GM12878 (cell line): Measurements from ENCODE around the gene DNAAF8. TPM values are rescaled to one million over a fixed set of nuclear protein-coding genes. Genes with fewer than 3 reads are reported as not detected.

ENCODE experiments used
- ATF7 ChIP-seq: fragments of 450-650 bp; IDR thresholded peaks from 2 replicates; pipeline ENCODE4 v1.6.1; 2016; ENCODE audit warnings: low read depth, mild to moderate bottlenecking
- BHLHE40 ChIP-seq, 2 experiments: fragments of 450-650 bp in 1 of 2; IDR thresholded peaks; 2 replicates each; pipeline ENCODE4 v1.6.1; 2011 to 2017; ENCODE audit warnings: low read depth in 2 of 2, borderline replicate concordance in 1 of 2, improper control_type of control experiment in 1 of 2, low read length in 1 of 2, mild to moderate bottlenecking in 1 of 2
- EED ChIP-seq: sonication (generic); IDR thresholded peaks from 2 replicates; pipeline ENCODE4 v1.6.1; 2016; ENCODE audit warnings: antibody characterized with exemption, low read depth
- HDAC2 ChIP-seq: fragments of 200-600 bp; sonication (generic); IDR thresholded peaks from 2 replicates; pipeline ENCODE4 v1.6.1; 2017
- HDAC6 ChIP-seq: fragments of 200-600 bp; sonication (generic); IDR thresholded peaks from one replicate; pipeline ENCODE4 v1.8.0; 2017; ENCODE audit warnings: antibody characterized with exemption; ENCODE audit not compliant: unreplicated experiment
- LARP7 ChIP-seq: fragments of 450-650 bp; IDR thresholded peaks from 2 replicates; pipeline ENCODE4 v1.6.1; 2017; ENCODE audit warnings: mild to moderate bottlenecking
- NBN ChIP-seq: fragments of 450-650 bp; IDR thresholded peaks from 2 replicates; pipeline ENCODE4 v1.6.1; 2016
- POLR2AphosphoS2 ChIP-seq: IDR thresholded peaks from 2 replicates; pipeline ENCODE4 v1.6.1; 2011; ENCODE audit warnings: low read depth, mild to moderate bottlenecking, low read length, improper control_type of control experiment, moderate library complexity
- POU2F2 ChIP-seq: IDR thresholded peaks from 3 replicates; pipeline ENCODE4 v1.6.1; 2011; ENCODE audit warnings: low read depth, mild to moderate bottlenecking, low read length, borderline replicate concordance
- RBBP5 ChIP-seq: fragments of 200-600 bp; sonication (generic); conservative IDR thresholded peaks from 2 replicates; pipeline ENCODE4 v1.6.1; 2016
- SP1 ChIP-seq: IDR thresholded peaks from one replicate; pipeline ENCODE4 v1.6.1; 2011; ENCODE audit warnings: low read depth, low read length
- STAT3 ChIP-seq: IDR thresholded peaks from 2 replicates; pipeline ENCODE4 v1.6.1; 2011; ENCODE audit warnings: low read depth, low read length, improper control_type of control experiment
- polyA plus RNA-seq, 11 experiments: library from polyadenylated mRNA; depleted of rRNA in 4 of 11; unstranded in 6 of 11; stranded (reverse) in 5 of 11; fragments of >200 nt; fragmentation: Nextera tagmentation in 4 of 11; fragmentation: Illumina TruSeq in 1 of 11; extraction: Ambion mirVana in 4 of 11; extraction: Trizol in 1 of 11; gene quantifications; 1 replicate in 1 of 11; 2 replicates in 10 of 11; pipeline versions ENCODE4 v1.2.1 to v1.2.3, GENCODE V29; 2011 to 2016; ENCODE audit warnings: inconsistent platforms in 2 of 11, missing spikeins in 2 of 11, low read depth in 1 of 11
- total RNA-seq, 4 experiments: library from RNA; depleted of rRNA in 3 of 4; stranded (reverse); fragments of >200 nt in 3 of 4; fragmentation: Illumina TruSeq in 1 of 4; extraction: Trizol in 1 of 4; gene quantifications; 2 replicates each; pipeline versions ENCODE4 v1.2.1 to v1.2.3, GENCODE V29; 2013 to 2021
- TF ChIP-seq, protein P1 (sequence below): fragments of 450-650 bp; conservative IDR thresholded peaks from 2 replicates; pipeline ENCODE4 v1.6.1; 2017; ENCODE audit warnings: mild to moderate bottlenecking, moderate library complexity
- TF ChIP-seq, protein P2 (sequence below): fragments of 450-650 bp; IDR thresholded peaks from 2 replicates; pipeline ENCODE4 v1.6.1; 2017; ENCODE audit warnings: mild to moderate bottlenecking, low read depth, inconsistent platforms; ENCODE audit not compliant: poor library complexity, severe bottlenecking
- TF ChIP-seq, protein P3 (sequence below): fragments of 450-650 bp; IDR thresholded peaks from 2 replicates; pipeline ENCODE4 v1.6.1; 2016; ENCODE audit warnings: mild to moderate bottlenecking, moderate library complexity, borderline replicate concordance

DNAAF8 gene
- total and polyA plus RNA-seq, 10 of the 15 experiments (the other 5 are each of a cell fraction or from before 2014, with no cell fraction given): 0.01 to 0.78 (median 0.22) TPM; not detected in 2

DNA sequence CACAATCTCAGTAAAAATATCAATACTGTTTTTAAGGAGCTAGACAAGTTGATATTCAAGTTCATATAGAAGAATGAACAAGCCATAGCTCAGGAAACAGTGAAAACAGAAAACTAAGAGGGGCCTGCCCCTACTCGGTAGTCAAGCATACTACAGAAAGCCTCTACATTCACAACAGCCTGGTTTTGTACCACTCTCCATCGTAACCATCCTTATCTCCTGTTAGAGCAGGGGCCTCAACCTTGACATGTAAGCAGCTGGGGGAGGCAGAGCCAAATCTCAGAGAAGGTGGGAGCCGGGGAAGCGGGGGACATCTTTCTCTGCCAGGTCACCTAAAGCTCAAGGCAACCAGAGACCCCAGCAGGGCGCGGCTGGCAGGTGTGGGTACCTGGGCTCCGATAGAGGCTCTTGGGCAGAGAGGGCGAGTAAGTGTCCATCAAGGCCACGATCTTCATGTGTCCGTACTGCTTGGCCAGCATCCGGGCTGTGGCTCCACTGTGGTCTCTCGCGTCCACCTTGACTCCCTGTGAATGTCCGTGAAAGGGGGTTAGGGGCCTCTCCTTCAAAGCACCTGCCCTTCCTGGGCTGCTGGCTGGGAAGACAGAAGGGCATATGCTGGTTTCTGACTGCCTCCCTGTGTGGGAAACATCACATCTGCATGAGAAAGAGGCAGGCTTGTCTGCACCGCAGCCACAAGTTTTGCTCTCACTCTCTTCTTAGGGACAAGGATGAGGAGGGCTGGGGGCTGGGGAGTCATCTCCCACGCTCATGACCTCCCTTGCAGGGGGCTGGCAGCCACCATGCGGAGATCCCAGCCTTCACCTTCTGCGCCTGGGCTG, 20.5 kb upstream of the DNAAF8 start (continued):
- TF ChIP-seq, protein P1, sequence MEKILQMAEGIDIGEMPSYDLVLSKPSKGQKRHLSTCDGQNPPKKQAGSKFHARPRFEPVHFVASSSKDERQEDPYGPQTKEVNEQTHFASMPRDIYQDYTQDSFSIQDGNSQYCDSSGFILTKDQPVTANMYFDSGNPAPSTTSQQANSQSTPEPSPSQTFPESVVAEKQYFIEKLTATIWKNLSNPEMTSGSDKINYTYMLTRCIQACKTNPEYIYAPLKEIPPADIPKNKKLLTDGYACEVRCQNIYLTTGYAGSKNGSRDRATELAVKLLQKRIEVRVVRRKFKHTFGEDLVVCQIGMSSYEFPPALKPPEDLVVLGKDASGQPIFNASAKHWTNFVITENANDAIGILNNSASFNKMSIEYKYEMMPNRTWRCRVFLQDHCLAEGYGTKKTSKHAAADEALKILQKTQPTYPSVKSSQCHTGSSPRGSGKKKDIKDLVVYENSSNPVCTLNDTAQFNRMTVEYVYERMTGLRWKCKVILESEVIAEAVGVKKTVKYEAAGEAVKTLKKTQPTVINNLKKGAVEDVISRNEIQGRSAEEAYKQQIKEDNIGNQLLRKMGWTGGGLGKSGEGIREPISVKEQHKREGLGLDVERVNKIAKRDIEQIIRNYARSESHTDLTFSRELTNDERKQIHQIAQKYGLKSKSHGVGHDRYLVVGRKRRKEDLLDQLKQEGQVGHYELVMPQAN: no peak
- TF ChIP-seq BHLHE40 (IDR thresholded peaks at IDR 0.05; ENCODE audit: borderline replicate concordance in 1 of 2, low read depth in 2 of 2, low read length in 1 of 2): no peak
- no peak for TF ChIP-seq HDAC2
- TF ChIP-seq HDAC6: no peak
- TF ChIP-seq LARP7: no peak
- TF ChIP-seq RBBP5: no peak
- no peak for TF ChIP-seq ATF7
- no peak for TF ChIP-seq NBN
- no peak for TF ChIP-seq POLR2AphosphoS2
- TF ChIP-seq, protein P2, sequence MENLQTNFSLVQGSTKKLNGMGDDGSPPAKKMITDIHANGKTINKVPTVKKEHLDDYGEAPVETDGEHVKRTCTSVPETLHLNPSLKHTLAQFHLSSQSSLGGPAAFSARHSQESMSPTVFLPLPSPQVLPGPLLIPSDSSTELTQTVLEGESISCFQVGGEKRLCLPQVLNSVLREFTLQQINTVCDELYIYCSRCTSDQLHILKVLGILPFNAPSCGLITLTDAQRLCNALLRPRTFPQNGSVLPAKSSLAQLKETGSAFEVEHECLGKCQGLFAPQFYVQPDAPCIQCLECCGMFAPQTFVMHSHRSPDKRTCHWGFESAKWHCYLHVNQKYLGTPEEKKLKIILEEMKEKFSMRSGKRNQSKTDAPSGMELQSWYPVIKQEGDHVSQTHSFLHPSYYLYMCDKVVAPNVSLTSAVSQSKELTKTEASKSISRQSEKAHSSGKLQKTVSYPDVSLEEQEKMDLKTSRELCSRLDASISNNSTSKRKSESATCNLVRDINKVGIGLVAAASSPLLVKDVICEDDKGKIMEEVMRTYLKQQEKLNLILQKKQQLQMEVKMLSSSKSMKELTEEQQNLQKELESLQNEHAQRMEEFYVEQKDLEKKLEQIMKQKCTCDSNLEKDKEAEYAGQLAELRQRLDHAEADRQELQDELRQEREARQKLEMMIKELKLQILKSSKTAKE: no peak
- TF ChIP-seq POU2F2: no peak
- TF ChIP-seq STAT3: no peak
- TF ChIP-seq, protein P3, sequence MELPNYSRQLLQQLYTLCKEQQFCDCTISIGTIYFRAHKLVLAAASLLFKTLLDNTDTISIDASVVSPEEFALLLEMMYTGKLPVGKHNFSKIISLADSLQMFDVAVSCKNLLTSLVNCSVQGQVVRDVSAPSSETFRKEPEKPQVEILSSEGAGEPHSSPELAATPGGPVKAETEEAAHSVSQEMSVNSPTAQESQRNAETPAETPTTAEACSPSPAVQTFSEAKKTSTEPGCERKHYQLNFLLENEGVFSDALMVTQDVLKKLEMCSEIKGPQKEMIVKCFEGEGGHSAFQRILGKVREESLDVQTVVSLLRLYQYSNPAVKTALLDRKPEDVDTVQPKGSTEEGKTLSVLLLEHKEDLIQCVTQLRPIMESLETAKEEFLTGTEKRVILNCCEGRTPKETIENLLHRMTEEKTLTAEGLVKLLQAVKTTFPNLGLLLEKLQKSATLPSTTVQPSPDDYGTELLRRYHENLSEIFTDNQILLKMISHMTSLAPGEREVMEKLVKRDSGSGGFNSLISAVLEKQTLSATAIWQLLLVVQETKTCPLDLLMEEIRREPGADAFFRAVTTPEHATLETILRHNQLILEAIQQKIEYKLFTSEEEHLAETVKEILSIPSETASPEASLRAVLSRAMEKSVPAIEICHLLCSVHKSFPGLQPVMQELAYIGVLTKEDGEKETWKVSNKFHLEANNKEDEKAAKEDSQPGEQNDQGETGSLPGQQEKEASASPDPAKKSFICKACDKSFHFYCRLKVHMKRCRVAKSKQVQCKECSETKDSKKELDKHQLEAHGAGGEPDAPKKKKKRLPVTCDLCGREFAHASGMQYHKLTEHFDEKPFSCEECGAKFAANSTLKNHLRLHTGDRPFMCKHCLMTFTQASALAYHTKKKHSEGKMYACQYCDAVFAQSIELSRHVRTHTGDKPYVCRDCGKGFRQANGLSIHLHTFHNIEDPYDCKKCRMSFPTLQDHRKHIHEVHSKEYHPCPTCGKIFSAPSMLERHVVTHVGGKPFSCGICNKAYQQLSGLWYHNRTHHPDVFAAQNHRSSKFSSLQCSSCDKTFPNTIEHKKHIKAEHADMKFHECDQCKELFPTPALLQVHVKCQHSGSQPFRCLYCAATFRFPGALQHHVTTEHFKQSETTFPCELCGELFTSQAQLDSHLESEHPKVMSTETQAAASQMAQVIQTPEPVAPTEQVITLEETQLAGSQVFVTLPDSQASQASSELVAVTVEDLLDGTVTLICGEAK: no peak
- no peak for TF ChIP-seq EED
- TF ChIP-seq SP1: no peak
